ENCODE results near the gene CXCL14. TPM values are rescaled to one million over a fixed set of nuclear protein-coding genes. Genes with fewer than 3 reads are reported as not detected.
"Not testable (repeated sequence)": the region's sequence is repeated elsewhere in the genome, so short reads cannot be mapped to it uniquely, and the experiment has no call there.

The CXCL14 gene
- total RNA-seq, 4 donors from 2014 or later, result 11.5 to 31.0 (median 21.7) TPM

DNA sequence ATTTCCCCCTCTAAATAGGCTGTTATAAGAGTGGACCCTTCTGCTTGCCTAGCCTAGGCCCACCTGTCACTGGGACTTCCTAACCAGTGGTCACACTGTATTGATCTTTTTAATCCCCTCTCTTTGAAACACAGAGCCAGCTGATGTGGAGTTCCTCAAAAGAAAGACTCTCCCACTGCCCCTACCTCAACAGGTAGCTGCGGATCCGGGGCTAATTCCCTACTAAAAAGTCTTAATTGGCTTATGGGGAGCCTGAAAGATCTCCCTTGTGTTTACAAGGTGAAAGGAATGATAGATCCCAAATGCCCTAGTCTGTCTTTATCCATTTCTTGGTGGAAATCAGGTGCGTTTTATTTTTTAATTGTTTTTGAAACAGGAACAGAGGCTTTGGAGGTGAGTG, 45.0 kb downstream of the CXCL14 start:
- intact Hi-C loops (cut with DNase I; ENCODE audit: low total_unique reads), result no loop called here
- DNase-seq, result no peak
- 28 to 39% methylated on average over 3 of the region's 3 CpGs for WGBS, 2 donors (ENCODE audit: low coverage in 1 of 2)
- H3K4me3 ChIP-seq, result no peak overlapping the region
- TF ChIP-seq, protein P1, sequence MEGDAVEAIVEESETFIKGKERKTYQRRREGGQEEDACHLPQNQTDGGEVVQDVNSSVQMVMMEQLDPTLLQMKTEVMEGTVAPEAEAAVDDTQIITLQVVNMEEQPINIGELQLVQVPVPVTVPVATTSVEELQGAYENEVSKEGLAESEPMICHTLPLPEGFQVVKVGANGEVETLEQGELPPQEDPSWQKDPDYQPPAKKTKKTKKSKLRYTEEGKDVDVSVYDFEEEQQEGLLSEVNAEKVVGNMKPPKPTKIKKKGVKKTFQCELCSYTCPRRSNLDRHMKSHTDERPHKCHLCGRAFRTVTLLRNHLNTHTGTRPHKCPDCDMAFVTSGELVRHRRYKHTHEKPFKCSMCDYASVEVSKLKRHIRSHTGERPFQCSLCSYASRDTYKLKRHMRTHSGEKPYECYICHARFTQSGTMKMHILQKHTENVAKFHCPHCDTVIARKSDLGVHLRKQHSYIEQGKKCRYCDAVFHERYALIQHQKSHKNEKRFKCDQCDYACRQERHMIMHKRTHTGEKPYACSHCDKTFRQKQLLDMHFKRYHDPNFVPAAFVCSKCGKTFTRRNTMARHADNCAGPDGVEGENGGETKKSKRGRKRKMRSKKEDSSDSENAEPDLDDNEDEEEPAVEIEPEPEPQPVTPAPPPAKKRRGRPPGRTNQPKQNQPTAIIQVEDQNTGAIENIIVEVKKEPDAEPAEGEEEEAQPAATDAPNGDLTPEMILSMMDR (IDR thresholded peaks at IDR 0.05), result no peak
- no peak for TF ChIP-seq POLR2A (IDR thresholded peaks at IDR 0.05)
- TF ChIP-seq POLR2AphosphoS5 (IDR thresholded peaks at IDR 0.05), result no peak
- no peak for TF ChIP-seq EP300 (IDR thresholded peaks at IDR 0.05; ENCODE audit: low read depth)
- H3K9me3 ChIP-seq, result no peaks in the 10 kb centered on the region
- H3K36me3 ChIP-seq, result no peaks in the 10 kb centered on the region
- no peak overlapping the region for H3K27ac ChIP-seq
- H3K27me3 ChIP-seq, result peaks cover 100% of the 10 kb centered on the region
- peaks cover 6 to 18% (median 14%) of the 10 kb centered on the region in 4 donors for H3K4me1 ChIP-seq
- in situ Hi-C loops (cut with MboI; ENCODE audit: low pct_ligation_motif_present in 1 of 4, low pct_unique_long_range_greater_than_20kb in 1 of 4, low sequenced_read_pairs in 3 of 4), result no loop called here

DNA sequence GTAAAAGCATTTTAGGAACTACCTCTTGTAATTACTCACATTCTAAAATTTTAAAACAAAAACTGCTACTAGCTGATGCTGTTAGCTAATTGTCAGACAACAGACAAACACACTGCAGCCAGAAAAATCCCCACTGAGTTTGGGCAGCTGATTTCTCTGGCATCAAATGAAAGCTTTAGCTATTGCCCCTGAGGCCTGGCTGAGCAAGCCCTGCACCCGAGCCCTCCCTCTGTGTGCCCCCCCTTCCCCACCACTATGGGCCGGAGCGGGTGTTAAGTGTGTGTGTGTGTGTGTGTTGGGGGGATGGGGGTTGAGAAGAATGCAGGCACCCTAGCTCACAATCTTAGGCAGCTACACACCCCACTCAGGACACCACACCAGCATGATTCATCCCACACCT, 45.5 kb downstream of the CXCL14 start:
- in situ Hi-C loops (cut with MboI; ENCODE audit: low pct_ligation_motif_present in 1 of 4, low pct_unique_long_range_greater_than_20kb in 1 of 4, low sequenced_read_pairs in 3 of 4), result no loop called here
- Histone ChIP-seq H3K4me1 (peaks cover 6 to 18% (median 14%) of the 10 kb centered on the region in 4 donors), H3K36me3 (no peaks in the 10 kb centered on the region), H3K27ac (no peak overlapping the region), H3K4me3 (no peak overlapping the region), H3K9me3 (no peaks in the 10 kb centered on the region), H3K27me3 (peaks cover 100% of the 10 kb centered on the region)
- no peak for DNase-seq
- 62% methylated on average over 3 of the region's 3 CpGs; no CpG with 5 or more reads in 1 of the 2 donors for WGBS, 2 donors (ENCODE audit: low coverage in 1 of 2)
- intact Hi-C loops (cut with DNase I; ENCODE audit: low total_unique reads), result no loop called here
- TF ChIP-seq, protein P1 (IDR thresholded peaks at IDR 0.05), result no peak
- TF ChIP-seq POLR2AphosphoS5 (IDR thresholded peaks at IDR 0.05) (no peak), EP300 (IDR thresholded peaks at IDR 0.05; ENCODE audit: low read depth) (no peak)

DNA sequence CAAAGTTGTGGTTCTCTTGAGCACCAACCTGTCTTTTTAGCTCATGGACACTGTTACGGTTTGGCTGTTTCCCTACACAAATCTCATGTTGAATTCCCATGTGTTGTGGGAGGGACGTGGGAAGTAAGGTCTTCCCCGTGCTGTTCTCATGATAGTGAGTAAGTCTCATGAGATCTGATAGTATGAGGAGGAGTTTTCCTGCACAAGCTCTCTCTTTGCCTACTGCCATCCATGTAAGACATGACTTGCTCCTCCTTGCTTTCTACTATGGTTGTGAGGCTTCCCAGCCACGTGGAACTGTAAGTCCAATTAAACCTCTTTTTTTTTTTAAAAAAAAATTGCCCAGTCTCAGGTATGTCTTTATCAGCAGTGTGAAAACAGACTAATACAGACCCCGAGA, 49.2 kb downstream of the CXCL14 start:
- H3K4me1 ChIP-seq; DNase-seq; H3K9me3 ChIP-seq; H3K4me3 ChIP-seq; in situ Hi-C loops (cut with MboI; ENCODE audit: low pct_ligation_motif_present in 1 of 4, low pct_unique_long_range_greater_than_20kb in 1 of 4, low sequenced_read_pairs in 3 of 4); H3K27ac ChIP-seq; H3K36me3 ChIP-seq; intact Hi-C loops (cut with DNase I; ENCODE audit: low total_unique reads): not testable (repeated sequence)
- 38 to 65% methylated on average over 1 to 5 of the region's 5 CpGs for whole genome bisulfite sequencing, 2 donors (ENCODE audit: low coverage in 1 of 2)
- H3K27me3 ChIP-seq, result peaks cover 88% of the 10 kb centered on the region

DNA sequence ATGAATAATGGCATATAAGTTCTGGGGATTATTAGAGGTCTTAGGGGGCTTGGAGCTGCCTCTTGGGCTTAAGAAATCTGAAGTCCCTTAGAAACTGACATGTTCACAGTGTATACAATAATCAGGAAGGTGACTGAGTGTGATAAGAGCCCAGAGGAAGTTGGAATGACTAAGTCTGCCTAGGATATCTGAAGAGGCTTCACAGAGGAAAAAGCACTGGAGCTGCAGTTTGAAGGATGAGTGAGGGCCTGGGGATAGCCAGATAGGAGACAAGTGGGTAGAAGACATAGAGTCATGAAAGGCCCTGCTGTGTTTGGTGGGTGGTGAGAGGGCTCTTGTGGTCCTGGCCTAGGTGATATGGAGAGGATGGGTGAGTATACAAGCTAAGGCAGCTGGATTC, 51.9 kb downstream of the CXCL14 start:
- no peak overlapping the region for H3K4me3 ChIP-seq
- no peak overlapping the region for H3K27ac ChIP-seq
- no peaks in the 10 kb centered on the region for H3K36me3 ChIP-seq
- TF ChIP-seq POLR2AphosphoS5 (IDR thresholded peaks at IDR 0.05), result no peak
- TF ChIP-seq EP300 (IDR thresholded peaks at IDR 0.05; ENCODE audit: low read depth), result no peak
- no peak for TF ChIP-seq POLR2A (IDR thresholded peaks at IDR 0.05)
- TF ChIP-seq, protein P1 (IDR thresholded peaks at IDR 0.05), result no peak
- DNase-seq, result no peak
- H3K9me3 ChIP-seq, result no peaks in the 10 kb centered on the region
- H3K27me3 ChIP-seq, result peaks cover 75% of the 10 kb centered on the region
- no peaks in the 10 kb centered on the region for H3K4me1 ChIP-seq
- intact Hi-C loops (cut with DNase I; ENCODE audit: low total_unique reads) (no loop called here), in situ Hi-C loops (cut with MboI; ENCODE audit: low pct_ligation_motif_present in 1 of 4, low pct_unique_long_range_greater_than_20kb in 1 of 4, low sequenced_read_pairs in 3 of 4) (no loop called here)

DNA sequence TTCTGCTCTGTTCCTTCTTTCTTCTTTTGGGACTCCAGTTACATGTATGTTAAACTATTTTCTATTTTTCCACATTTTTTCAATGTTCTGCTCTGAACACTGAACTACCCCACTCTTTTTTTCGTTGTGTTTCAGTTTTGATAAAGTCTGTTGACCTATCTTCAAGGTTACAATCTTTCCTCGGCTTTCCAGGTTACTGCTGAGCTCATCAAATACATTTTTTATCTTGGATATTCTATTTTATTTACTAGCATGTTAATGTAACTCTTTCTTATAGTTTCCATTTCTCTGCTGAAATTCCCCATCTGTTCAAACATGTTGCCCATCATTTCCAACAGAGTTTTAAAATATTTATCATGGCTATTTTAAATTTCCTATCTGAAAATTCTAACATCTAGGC, 56.8 kb downstream of the CXCL14 start:
- Histone ChIP-seq H3K36me3 (no peaks in the 10 kb centered on the region), H3K9me3 (no peaks in the 10 kb centered on the region), H3K27me3 (peaks cover 55% of the 10 kb centered on the region), H3K4me3 (no peak overlapping the region), H3K27ac (no peak overlapping the region), H3K4me1 (no peaks in the 10 kb centered on the region)
- no peak for DNase-seq
- WGBS, 2 donors (ENCODE audit: low coverage in 1 of 2), result 33 to 57% methylated on average over 2 of the region's 2 CpGs
- intact Hi-C loops (cut with DNase I; ENCODE audit: low total_unique reads), result no loop called here
- TF ChIP-seq EP300 (IDR thresholded peaks at IDR 0.05; ENCODE audit: low read depth) (no peak), POLR2AphosphoS5 (IDR thresholded peaks at IDR 0.05) (no peak), POLR2A (IDR thresholded peaks at IDR 0.05) (no peak)
- TF ChIP-seq, protein P1 (IDR thresholded peaks at IDR 0.05), result no peak
- in situ Hi-C loops (cut with MboI; ENCODE audit: low pct_ligation_motif_present in 1 of 4, low pct_unique_long_range_greater_than_20kb in 1 of 4, low sequenced_read_pairs in 3 of 4), result no loop called here
